Smooth muscle cell (in vitro differentiated cells): ENCODE measurements around the gene VPS39. TPM values are rescaled to one million over a fixed set of nuclear protein-coding genes. Genes with fewer than 3 reads are reported as not detected.

Experiments used
- DNase-seq: peaks from one replicate; lab custom pipeline; 2025; ENCODE audit not compliant: unreplicated experiment; lab: John Stamatoyannopoulos, UW
- H2AFZ ChIP-seq: fragments of 200-600 bp; sonication (generic); 2 replicates; pipeline ENCODE4 v1.6.0; 2016; ENCODE audit warnings: antibody characterized with exemption, low read depth, mild to moderate bottlenecking
- H3F3A ChIP-seq: fragments of 200-600 bp; sonication (generic); 2 replicates; pipeline ENCODE4 v1.6.0; 2017; ENCODE audit warnings: antibody characterized with exemption, low read depth
- H3K27ac ChIP-seq: fragments of 200-600 bp; sonication (generic); 2 replicates; pipeline ENCODE4 v1.5.1; 2016; ENCODE audit warnings: low read depth, mild to moderate bottlenecking
- H3K27me3 ChIP-seq: fragments of 200-600 bp; sonication (generic); 2 replicates; pipeline ENCODE4 v1.6.1; 2016; ENCODE audit warnings: low read depth, mild to moderate bottlenecking
- H3K36me3 ChIP-seq: fragments of 200-600 bp; sonication (generic); 2 replicates; pipeline ENCODE4 v1.5.1; 2016; ENCODE audit warnings: low read depth
- H3K4me1 ChIP-seq: fragments of 200-600 bp; sonication (generic); 2 replicates; pipeline ENCODE4 v1.5.1; 2016; ENCODE audit warnings: low read depth
- H3K4me2 ChIP-seq: fragments of 200-600 bp; sonication (generic); 2 replicates; pipeline ENCODE4 v1.6.0; 2016; ENCODE audit warnings: mild to moderate bottlenecking
- H3K4me3 ChIP-seq: fragments of 200-600 bp; sonication (generic); 2 replicates; pipeline ENCODE4 v1.5.1; 2016; ENCODE audit warnings: mild to moderate bottlenecking
- H3K79me2 ChIP-seq: fragments of 200-600 bp; sonication (generic); 2 replicates; pipeline ENCODE4 v1.6.0; 2016; ENCODE audit warnings: low read depth, mild to moderate bottlenecking
- H3K9ac ChIP-seq: fragments of 200-600 bp; sonication (generic); 2 replicates; pipeline ENCODE4 v1.6.0; 2016; ENCODE audit warnings: low read depth
- H3K9me3 ChIP-seq: fragments of 200-600 bp; sonication (generic); replicated peaks from 2 replicates; pipeline ENCODE4 v1.5.1; 2016; ENCODE audit warnings: low read depth
- H4K20me1 ChIP-seq: fragments of 200-600 bp; sonication (generic); 2 replicates; pipeline ENCODE4 v1.6.0; 2016; ENCODE audit warnings: low read depth
- CTCF ChIP-seq: fragments of 200-600 bp; sonication (generic); IDR thresholded peaks from 2 replicates; pipeline ENCODE4 v1.5.1; 2017; ENCODE audit warnings: borderline replicate concordance, mild to moderate bottlenecking, antibody characterized with exemption; ENCODE audit not compliant: insufficient read depth, poor library complexity, severe bottlenecking
- WGBS: methylation state at CpG from one replicate; pipeline ENCODE4 v1.1.7; 2016; ENCODE audit warnings: low lambda C conversion rate; 5-methylcytosine and 5-hydroxymethylcytosine counted together
- polyA plus RNA-seq: library from polyadenylated mRNA; unstranded; fragments of >200 nt; fragmentation: Nextera tagmentation; extraction: Ambion mirVana; gene quantifications from 2 replicates; pipeline ENCODE4 v1.2.1, GENCODE V29; 2016
- total RNA-seq: library from RNA; depleted of rRNA; stranded (reverse); fragments of >200 nt; gene quantifications from 2 replicates; pipeline ENCODE4 v1.2.3, GENCODE V29; 2014

VPS39 gene
- total and polyA plus RNA-seq, 2 experiments from 2014 or later = 35.0 to 41.2 TPM

GRCh38 chr15:42193383-42193782 is 14.7 kb downstream of the VPS39 start:
- WGBS = 98% methylated on average over 3 of the region's 3 CpGs
- Histone ChIP-seq H3K27me3 (no peaks in the 10 kb centered on the region), H3K9ac (no peak overlapping the region), H3K36me3 (peaks cover 20% of the 10 kb centered on the region), H3K4me1 (no peaks in the 10 kb centered on the region), H3K4me2 (no peak overlapping the region), H4K20me1 (peaks cover 35% of the 10 kb centered on the region), H2AFZ (no peak overlapping the region), H3K4me3 (no peak overlapping the region), H3K79me2 (peaks cover 4% of the 10 kb centered on the region), H3K27ac (no peak overlapping the region), H3K9me3 (no peaks in the 10 kb centered on the region), H3F3A (no peaks in the 10 kb centered on the region)
- no peak for DNase-seq
- TF ChIP-seq CTCF = no peak

GRCh38 chr15:42191610-42192346 is 16.3 kb downstream of the VPS39 start:
- no peaks in the 10 kb centered on the region for H3K9me3 ChIP-seq
- H3K4me2 ChIP-seq = no peak overlapping the region
- no peak overlapping the region for H3K4me3 ChIP-seq
- peaks cover 4% of the 10 kb centered on the region for H3K79me2 ChIP-seq
- H3K36me3 ChIP-seq = peaks cover 28% of the 10 kb centered on the region
- H3K27ac ChIP-seq = no peak overlapping the region
- 93% methylated on average over 8 of the region's 8 CpGs for WGBS
- no peak overlapping the region for H3K9ac ChIP-seq
- no peak overlapping the region for H2AFZ ChIP-seq
- DNase-seq = no peak
- no peaks in the 10 kb centered on the region for H3F3A ChIP-seq
- no peaks in the 10 kb centered on the region for H3K4me1 ChIP-seq
- H4K20me1 ChIP-seq = peaks cover 35% of the 10 kb centered on the region
- no peaks in the 10 kb centered on the region for H3K27me3 ChIP-seq
- TF ChIP-seq CTCF = no peak

- TF ChIP-seq CTCF = no peak
- WGBS = 100% methylated on average over 2 of the region's 2 CpGs
Measured at GRCh38 chr15:42190370-42190769, 17.7 kb downstream of the VPS39 start.

GRCh38 chr15:42185801-42186200 is 22.3 kb downstream of the VPS39 start:
- no peak overlapping the region for H2AFZ ChIP-seq
- peaks cover 30% of the 10 kb centered on the region for H3K36me3 ChIP-seq
- no peaks in the 10 kb centered on the region for H3K27me3 ChIP-seq
- no peaks in the 10 kb centered on the region for H4K20me1 ChIP-seq
- no peak for DNase-seq
- H3K4me3 ChIP-seq = no peak overlapping the region
- no peaks in the 10 kb centered on the region for H3K9me3 ChIP-seq
- no peaks in the 10 kb centered on the region for H3K4me1 ChIP-seq
- no peak for TF ChIP-seq CTCF
- H3K4me2 ChIP-seq = no peak overlapping the region
- H3K79me2 ChIP-seq = no peaks in the 10 kb centered on the region
- WGBS = 100% methylated on average over 1 of the region's 1 CpG
- no peaks in the 10 kb centered on the region for H3F3A ChIP-seq
- no peak overlapping the region for H3K9ac ChIP-seq
- H3K27ac ChIP-seq = no peak overlapping the region

More at GRCh38 chr15:42190370-42190769, 17.7 kb downstream of the VPS39 start:
- Histone ChIP-seq H3K27me3 (no peaks in the 10 kb centered on the region), H3K9ac (no peak overlapping the region), H3K79me2 (peaks cover 4% of the 10 kb centered on the region), H3F3A (no peaks in the 10 kb centered on the region), H3K27ac (no peak overlapping the region), H3K4me3 (no peak overlapping the region), H3K36me3 (peaks cover 28% of the 10 kb centered on the region), H3K9me3 (no peaks in the 10 kb centered on the region), H2AFZ (no peak overlapping the region), H4K20me1 (peaks cover 35% of the 10 kb centered on the region), H3K4me1 (no peaks in the 10 kb centered on the region), H3K4me2 (no peak overlapping the region)
- DNase-seq = no peak
